Measurements from ENCODE around the gene FBXO22.
"Not testable (repeated sequence)": the region's sequence is repeated elsewhere in the genome, so short reads cannot be mapped to it uniquely, and the experiment has no call there.

The FBXO22 gene

GRCh38 chr15:75981149-75981815, 77.6 kb downstream of the FBXO22 start:
- DNase-seq (ENCODE audit: low read depth) = no peak

- no peak for DNase-seq (ENCODE audit: low read depth)
Observed at GRCh38 chr15:75982468-75982867, 78.8 kb downstream of the FBXO22 start.

GRCh38 chr15:75984706-75985105, 81.0 kb downstream of the FBXO22 start:
- not testable (repeated sequence) for DNase-seq (ENCODE audit: low read depth)

- DNase-seq (ENCODE audit: low read depth) = no peak
Observed at GRCh38 chr15:75985971-75986370, 82.3 kb downstream of the FBXO22 start.

- peak; percentile 58 for DNase-seq (ENCODE audit: low read depth)
Observed at GRCh38 chr15:75989045-75989444, 85.4 kb downstream of the FBXO22 start.

- DNase-seq (ENCODE audit: low read depth) = no peak
Observed at GRCh38 chr15:75989875-75990274, 86.2 kb downstream of the FBXO22 start.
